Panc1 (cell line): ENCODE data around the gene GTSE1. TPM values are rescaled to one million over a fixed set of nuclear protein-coding genes. Genes with fewer than 3 reads are reported as not detected.

ENCODE experiments used
- ATAC-seq: fragments of 200-7000 bp; cut with Tn5 transposase; 2 replicates; pipeline ENCODE4 v1.9.1; 2020; ENCODE audit warnings: mild to moderate bottlenecking, moderate library complexity
- BruUV-seq: library from RNA; stranded (reverse); fragments of 400-500 nt; replicated peaks from 2 replicates; lab custom pipeline; 2021; lab: Mats Ljungman, UMichigan
- CTCF ChIA-PET: fragments of 300-600 bp; sonication (Branson Sonifier 250); formaldehyde crosslinking; loops from one replicate; lab custom pipeline; 2022; ENCODE audit warnings: antibody characterized with exemption; lab: Charles Lee
- POLR2A ChIA-PET: fragments of 300-600 bp; sonication (Branson Sonifier 250); formaldehyde crosslinking; loops from one replicate; lab custom pipeline; 2022; ENCODE audit warnings: antibody characterized with exemption; lab: Charles Lee
- DNase-seq: peaks from one replicate; pipeline ENCODE4 v3.0.0-alpha.2; 2010; ENCODE audit warnings: low read depth, low spot score
- H3K27ac ChIP-seq: 2 replicates; pipeline ENCODE4 v1.5.1; 2011; ENCODE audit warnings: mild to moderate bottlenecking, low read length, inconsistent platforms
- H3K27me3 ChIP-seq: fragments of 200-500 bp; sonication (Bioruptor generic); 2 replicates; pipeline ENCODE4 v1.6.0; 2014; ENCODE audit warnings: low read length, inconsistent platforms; ENCODE audit not compliant: control insufficient read depth, insufficient read depth
- H3K36me3 ChIP-seq: fragments of 200-500 bp; sonication (Bioruptor generic); 2 replicates; pipeline ENCODE4 v1.5.1; 2014; ENCODE audit warnings: inconsistent platforms, mild to moderate bottlenecking, low read length, moderate library complexity; ENCODE audit not compliant: control insufficient read depth, insufficient read depth
- H3K4me1 ChIP-seq: 2 replicates; pipeline ENCODE4 v1.5.1; 2011; ENCODE audit warnings: inconsistent platforms, mild to moderate bottlenecking, low read length, moderate library complexity; ENCODE audit not compliant: control insufficient read depth, insufficient read depth
- H3K4me3 ChIP-seq, 2 experiments: 2 replicates each; pipeline ENCODE4 v1.5.1; 2011 to 2012; ENCODE audit warnings: low read depth in 2 of 2, low read length in 2 of 2, mild to moderate bottlenecking in 2 of 2, inconsistent platforms in 1 of 2, moderate library complexity in 1 of 2
- H3K9me3 ChIP-seq: fragments of 200-500 bp; sonication (Bioruptor generic); 2 replicates; pipeline ENCODE4 v1.5.1; 2014; ENCODE audit warnings: low read depth, mild to moderate bottlenecking, inconsistent platforms, low read length, moderate library complexity; ENCODE audit not compliant: control insufficient read depth, insufficient read depth
- POLR2AphosphoS5 ChIP-seq: IDR thresholded peaks from 2 replicates; pipeline ENCODE4 v1.6.1; 2012; ENCODE audit warnings: mild to moderate bottlenecking, low read depth, low read length, moderate library complexity
- SIN3A ChIP-seq: IDR thresholded peaks from 2 replicates; pipeline ENCODE4 v1.6.1; 2012; ENCODE audit warnings: low read depth, mild to moderate bottlenecking, low read length, moderate library complexity, borderline replicate concordance; ENCODE audit not compliant: insufficient read depth
- TCF7L2 ChIP-seq: IDR thresholded peaks from 2 replicates; pipeline ENCODE4 v1.6.1; 2011; ENCODE audit warnings: mild to moderate bottlenecking, low read depth, low read length, inconsistent platforms
- in situ Hi-C: cut with HindIII; loops from 2 replicates; pipeline ENCODE4 v1.10.0; 2016; ENCODE audit warnings: low sequenced_read_pairs, low pct_unique_long_range_greater_than_20kb
- intact Hi-C: fragments of 100-400 bp; cut with micrococcal nuclease; formaldehyde crosslinking; loops from one replicate; pipeline ENCODE4 v1.10.0; 2022; ENCODE audit not compliant: unreplicated experiment
- total RNA-seq: library from RNA; stranded (reverse); gene quantifications from one replicate; pipeline ENCODE4 v1.2.1, GENCODE V29; 2021; ENCODE audit not compliant: unreplicated experiment
- TF ChIP-seq, protein P1 (sequence below), 2 experiments: IDR thresholded peaks; 2 replicates each; pipeline ENCODE4 v1.6.1; 2011 to 2012; ENCODE audit warnings: low read depth in 2 of 2, control low read depth in 1 of 2, low read length in 1 of 2, mild to moderate bottlenecking in 1 of 2, moderate library complexity in 1 of 2; ENCODE audit not compliant: insufficient read depth in 1 of 2
- TF ChIP-seq, protein P2 (sequence below): fragments of 450-650 bp; IDR thresholded peaks from 2 replicates; pipeline ENCODE4 v1.5.1; 2017; ENCODE audit warnings: mild to moderate bottlenecking

Gene GTSE1
- total RNA-seq, 1 experiment from 2014 or later, result 36.2 TPM

DNA sequence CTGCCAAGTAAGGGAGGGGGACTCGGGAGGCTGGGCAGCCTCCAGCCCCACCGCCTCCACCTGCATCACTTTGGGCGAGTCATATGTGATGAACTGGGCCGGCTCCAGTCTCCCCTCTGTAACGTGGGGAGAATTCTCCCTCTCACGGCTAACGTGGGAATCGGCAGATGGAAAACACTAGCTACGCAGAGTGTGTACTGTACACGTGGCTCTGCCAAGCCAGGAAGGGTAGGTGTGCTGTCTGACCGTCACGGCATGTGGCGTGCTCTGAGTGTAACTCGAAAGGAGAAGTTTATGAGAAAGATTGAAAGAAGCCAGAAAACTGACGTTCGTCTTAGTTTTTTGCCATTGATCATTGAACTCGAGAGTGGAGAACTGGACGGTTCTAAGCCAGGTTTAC lies 52.6 kb downstream of the GTSE1 start:
- Histone ChIP-seq H3K9me3 (no peaks in the 10 kb centered on the region), H3K27ac (no peak overlapping the region), H3K4me1 (no peaks in the 10 kb centered on the region), H3K36me3 (peaks cover 3% of the 10 kb centered on the region), H3K27me3 (no peaks in the 10 kb centered on the region), H3K4me3 (no peak overlapping the region)
- TF ChIP-seq SIN3A (no peak), TCF7L2 (no peak), POLR2AphosphoS5 (no peak)
- TF ChIP-seq, protein P1, sequence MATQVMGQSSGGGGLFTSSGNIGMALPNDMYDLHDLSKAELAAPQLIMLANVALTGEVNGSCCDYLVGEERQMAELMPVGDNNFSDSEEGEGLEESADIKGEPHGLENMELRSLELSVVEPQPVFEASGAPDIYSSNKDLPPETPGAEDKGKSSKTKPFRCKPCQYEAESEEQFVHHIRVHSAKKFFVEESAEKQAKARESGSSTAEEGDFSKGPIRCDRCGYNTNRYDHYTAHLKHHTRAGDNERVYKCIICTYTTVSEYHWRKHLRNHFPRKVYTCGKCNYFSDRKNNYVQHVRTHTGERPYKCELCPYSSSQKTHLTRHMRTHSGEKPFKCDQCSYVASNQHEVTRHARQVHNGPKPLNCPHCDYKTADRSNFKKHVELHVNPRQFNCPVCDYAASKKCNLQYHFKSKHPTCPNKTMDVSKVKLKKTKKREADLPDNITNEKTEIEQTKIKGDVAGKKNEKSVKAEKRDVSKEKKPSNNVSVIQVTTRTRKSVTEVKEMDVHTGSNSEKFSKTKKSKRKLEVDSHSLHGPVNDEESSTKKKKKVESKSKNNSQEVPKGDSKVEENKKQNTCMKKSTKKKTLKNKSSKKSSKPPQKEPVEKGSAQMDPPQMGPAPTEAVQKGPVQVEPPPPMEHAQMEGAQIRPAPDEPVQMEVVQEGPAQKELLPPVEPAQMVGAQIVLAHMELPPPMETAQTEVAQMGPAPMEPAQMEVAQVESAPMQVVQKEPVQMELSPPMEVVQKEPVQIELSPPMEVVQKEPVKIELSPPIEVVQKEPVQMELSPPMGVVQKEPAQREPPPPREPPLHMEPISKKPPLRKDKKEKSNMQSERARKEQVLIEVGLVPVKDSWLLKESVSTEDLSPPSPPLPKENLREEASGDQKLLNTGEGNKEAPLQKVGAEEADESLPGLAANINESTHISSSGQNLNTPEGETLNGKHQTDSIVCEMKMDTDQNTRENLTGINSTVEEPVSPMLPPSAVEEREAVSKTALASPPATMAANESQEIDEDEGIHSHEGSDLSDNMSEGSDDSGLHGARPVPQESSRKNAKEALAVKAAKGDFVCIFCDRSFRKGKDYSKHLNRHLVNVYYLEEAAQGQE (IDR thresholded peaks at IDR 0.05; ENCODE audit: insufficient read depth in 1 of 2, low read depth in 2 of 2, low read length in 1 of 2), result no peak
- TF ChIP-seq, protein P2, sequence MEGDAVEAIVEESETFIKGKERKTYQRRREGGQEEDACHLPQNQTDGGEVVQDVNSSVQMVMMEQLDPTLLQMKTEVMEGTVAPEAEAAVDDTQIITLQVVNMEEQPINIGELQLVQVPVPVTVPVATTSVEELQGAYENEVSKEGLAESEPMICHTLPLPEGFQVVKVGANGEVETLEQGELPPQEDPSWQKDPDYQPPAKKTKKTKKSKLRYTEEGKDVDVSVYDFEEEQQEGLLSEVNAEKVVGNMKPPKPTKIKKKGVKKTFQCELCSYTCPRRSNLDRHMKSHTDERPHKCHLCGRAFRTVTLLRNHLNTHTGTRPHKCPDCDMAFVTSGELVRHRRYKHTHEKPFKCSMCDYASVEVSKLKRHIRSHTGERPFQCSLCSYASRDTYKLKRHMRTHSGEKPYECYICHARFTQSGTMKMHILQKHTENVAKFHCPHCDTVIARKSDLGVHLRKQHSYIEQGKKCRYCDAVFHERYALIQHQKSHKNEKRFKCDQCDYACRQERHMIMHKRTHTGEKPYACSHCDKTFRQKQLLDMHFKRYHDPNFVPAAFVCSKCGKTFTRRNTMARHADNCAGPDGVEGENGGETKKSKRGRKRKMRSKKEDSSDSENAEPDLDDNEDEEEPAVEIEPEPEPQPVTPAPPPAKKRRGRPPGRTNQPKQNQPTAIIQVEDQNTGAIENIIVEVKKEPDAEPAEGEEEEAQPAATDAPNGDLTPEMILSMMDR, result no peak
- ChIA-PET POLR2A (no interaction called here), CTCF (no interaction called here)
- intact Hi-C loops, result no loop called here
- ATAC-seq, result no peak
- in situ Hi-C loops, result no loop called here
- no TSS peak for BruUV-seq
- DNase-seq, result no peak

DNA sequence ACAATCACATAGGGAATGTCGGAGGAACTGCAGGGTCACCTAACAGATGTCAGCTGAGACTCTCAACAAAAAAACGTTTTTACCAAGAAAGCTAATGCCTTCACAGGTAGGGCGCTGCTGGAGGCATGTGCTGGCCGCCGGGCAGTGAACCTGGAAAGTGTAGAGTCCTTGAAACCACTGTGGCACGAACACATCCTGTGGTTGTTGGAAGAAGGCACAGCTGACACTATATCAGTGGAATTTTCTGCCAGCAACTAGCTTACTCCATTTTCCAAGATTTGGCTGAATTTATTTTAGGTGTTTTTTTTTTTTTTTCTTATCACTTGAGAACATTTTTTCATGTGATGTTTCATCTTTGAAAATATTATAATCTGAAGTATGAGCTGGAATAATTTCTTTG lies 53.0 kb downstream of the GTSE1 start:
- H3K4me1 ChIP-seq, result no peaks in the 10 kb centered on the region
- no peaks in the 10 kb centered on the region for H3K27me3 ChIP-seq
- no TSS peak for BruUV-seq
- ChIA-PET CTCF (interaction anchor here (0.7 kb wide), 1 partner anchor 12 kb away, joined by 9 read pairs; no protein-coding TSS in a partner anchor), POLR2A (no interaction called here)
- H3K36me3 ChIP-seq, result peaks cover 3% of the 10 kb centered on the region
- H3K4me3 ChIP-seq, result no peak overlapping the region
- in situ Hi-C loops, result no loop called here
- no peaks in the 10 kb centered on the region for H3K9me3 ChIP-seq
- no peak overlapping the region for H3K27ac ChIP-seq
- intact Hi-C loops, result no loop called here
- ATAC-seq (no peak), DNase-seq (no peak)
- TF ChIP-seq, protein P1 (IDR thresholded peaks at IDR 0.05; ENCODE audit: insufficient read depth in 1 of 2, low read depth in 2 of 2, low read length in 1 of 2), result no peak
- TF ChIP-seq TCF7L2 (no peak), SIN3A (no peak), POLR2AphosphoS5 (no peak)
- TF ChIP-seq, protein P2, result no peak
